IPS-20b (cell line): ENCODE results near the gene SLC5A6.

ENCODE experiments used
- H3K27ac ChIP-seq: one replicate; pipeline ENCODE4 v1.5.1; 2013; ENCODE audit warnings: low read length
- H3K27me3 ChIP-seq: 2 replicates; pipeline ENCODE4 v1.6.1; 2013; ENCODE audit warnings: mild to moderate bottlenecking, low read length, inconsistent platforms; ENCODE audit not compliant: insufficient read depth
- H3K36me3 ChIP-seq: 2 replicates; pipeline ENCODE4 v1.6.1; 2013; ENCODE audit warnings: low read depth, mild to moderate bottlenecking, inconsistent platforms, low read length, moderate library complexity; ENCODE audit not compliant: insufficient read depth
- H3K4me1 ChIP-seq: 2 replicates; pipeline ENCODE4 v1.6.1; 2013; ENCODE audit warnings: mild to moderate bottlenecking, control low read depth, inconsistent platforms, low read length, moderate library complexity; ENCODE audit not compliant: insufficient read depth
- H3K4me3 ChIP-seq: 2 replicates; pipeline ENCODE4 v1.5.1; 2013; ENCODE audit warnings: mild to moderate bottlenecking, low read length, inconsistent platforms
- H3K9ac ChIP-seq: 2 replicates; pipeline ENCODE4 v1.6.1; 2013; ENCODE audit warnings: low read depth, mild to moderate bottlenecking, inconsistent platforms, low read length, moderate library complexity
- H3K9me3 ChIP-seq: 2 replicates; pipeline ENCODE4 v1.6.1; 2013; ENCODE audit warnings: mild to moderate bottlenecking, low read depth, low read length, inconsistent platforms; ENCODE audit not compliant: insufficient read depth

SLC5A6 gene

DNA sequence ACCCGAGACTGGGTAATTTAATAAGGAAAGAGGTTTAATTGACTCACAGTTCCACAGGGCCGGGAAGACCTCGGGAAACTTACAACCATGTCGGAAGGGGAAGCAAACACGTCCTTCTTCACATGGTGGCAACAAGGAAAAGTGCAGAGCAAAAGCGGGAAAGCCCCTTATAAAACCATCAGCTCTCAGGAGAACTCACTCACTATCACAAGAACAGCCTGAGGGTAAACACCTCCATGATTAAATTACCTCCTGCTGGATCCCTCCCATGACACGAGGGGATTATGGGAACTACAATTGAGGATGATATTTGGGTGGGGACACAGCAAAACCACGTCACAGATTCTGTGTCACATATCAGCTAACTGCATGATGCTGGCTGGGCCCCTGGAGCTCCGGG lies 51.9 kb downstream of the SLC5A6 start:
- Histone ChIP-seq H3K27ac (no peak overlapping the region), H3K4me1 (no peaks in the 10 kb centered on the region; the same call in 1 of the 2 replicates), H3K36me3 (no peaks in the 10 kb centered on the region), H3K27me3 (no peaks in the 10 kb centered on the region), H3K4me3 (no peak overlapping the region), H3K9me3 (peaks cover 3% of the 10 kb centered on the region; the same call in 1 of the 2 replicates), H3K9ac (no peak overlapping the region)

DNA sequence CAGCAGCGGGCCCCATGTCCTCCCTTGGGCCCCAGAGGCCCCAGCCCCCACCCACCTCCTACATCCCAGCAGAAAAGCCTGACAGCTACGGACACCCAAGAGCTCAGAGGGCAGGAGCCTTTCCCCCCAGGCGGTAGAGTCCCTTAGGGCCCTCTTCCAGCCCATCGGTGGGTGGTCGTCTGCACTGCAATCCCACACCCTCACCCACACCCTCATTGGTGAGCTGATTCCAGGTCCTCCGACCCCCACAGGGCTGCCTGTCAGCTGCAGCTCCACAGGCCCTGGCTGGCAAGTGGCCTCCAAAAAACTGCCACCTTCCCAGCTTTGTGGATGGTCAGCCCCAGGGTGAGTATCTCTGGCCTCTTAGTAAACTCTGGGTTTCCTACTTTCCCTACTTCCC lies 52.8 kb downstream of the SLC5A6 start:
- no peaks in the 10 kb centered on the region for H3K4me1 ChIP-seq

DNA sequence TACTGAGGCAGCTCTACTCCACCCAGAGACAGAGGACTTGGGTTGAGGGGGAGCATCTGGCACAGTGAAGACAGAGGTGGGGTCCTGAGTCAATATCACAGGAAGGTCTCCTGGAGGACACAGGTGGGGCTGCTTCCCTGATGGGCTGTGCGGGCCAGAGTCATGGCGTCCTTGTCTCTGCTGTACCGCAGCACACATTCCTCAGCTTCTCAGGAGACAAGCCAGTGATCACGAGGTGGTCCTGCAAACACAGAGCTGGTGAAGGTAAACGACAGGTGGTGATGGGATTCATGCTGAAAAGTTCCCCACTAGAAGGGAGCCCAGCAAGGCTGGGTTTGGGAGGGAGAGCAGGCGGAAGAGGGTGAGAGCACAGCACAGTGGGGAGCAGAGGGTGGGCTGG lies 53.6 kb downstream of the SLC5A6 start:
- Histone ChIP-seq H3K4me3 (no peak overlapping the region), H3K4me1 (no peaks in the 10 kb centered on the region), H3K9me3 (no peaks in the 10 kb centered on the region), H3K9ac (no peak overlapping the region), H3K36me3 (no peaks in the 10 kb centered on the region), H3K27ac (no peak overlapping the region), H3K27me3 (no peaks in the 10 kb centered on the region)

More for the DNA sequence above, 52.8 kb downstream of the SLC5A6 start:
- no peaks in the 10 kb centered on the region for H3K36me3 ChIP-seq
- H3K9ac ChIP-seq: no peak overlapping the region
- H3K4me3 ChIP-seq: no peak overlapping the region
- H3K27me3 ChIP-seq: no peaks in the 10 kb centered on the region
- no peaks in the 10 kb centered on the region for H3K9me3 ChIP-seq
- H3K27ac ChIP-seq: no peak overlapping the region

DNA sequence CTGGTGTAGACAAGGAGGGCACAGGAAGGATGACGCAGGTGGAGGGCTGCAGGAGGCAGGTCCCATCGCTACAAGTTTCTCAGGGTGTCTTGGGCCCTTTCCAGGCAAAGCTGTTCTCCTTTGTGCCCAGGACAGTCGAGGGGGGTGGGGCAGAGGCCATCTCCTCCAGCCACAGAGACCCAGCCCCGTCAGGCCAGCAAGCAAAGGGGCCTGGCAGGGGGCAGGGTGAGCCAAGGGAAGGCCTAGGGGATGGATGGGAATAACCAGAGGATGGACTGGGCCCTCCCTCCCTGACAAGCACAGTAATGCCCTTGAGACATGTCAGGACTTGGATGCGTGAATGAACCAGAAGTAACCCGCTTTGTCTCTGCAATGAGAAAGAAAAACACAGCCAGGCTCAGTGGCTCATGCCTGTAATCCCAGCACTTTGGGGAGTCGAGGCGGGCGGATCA lies 57.0 kb downstream of the SLC5A6 start:
- no peaks in the 10 kb centered on the region for H3K4me1 ChIP-seq
- H3K4me3 ChIP-seq: no peak overlapping the region
- H3K27ac ChIP-seq: no peak overlapping the region
- no peak overlapping the region for H3K9ac ChIP-seq
- H3K9me3 ChIP-seq: no peaks in the 10 kb centered on the region
- no peaks in the 10 kb centered on the region for H3K36me3 ChIP-seq
- no peaks in the 10 kb centered on the region for H3K27me3 ChIP-seq

DNA sequence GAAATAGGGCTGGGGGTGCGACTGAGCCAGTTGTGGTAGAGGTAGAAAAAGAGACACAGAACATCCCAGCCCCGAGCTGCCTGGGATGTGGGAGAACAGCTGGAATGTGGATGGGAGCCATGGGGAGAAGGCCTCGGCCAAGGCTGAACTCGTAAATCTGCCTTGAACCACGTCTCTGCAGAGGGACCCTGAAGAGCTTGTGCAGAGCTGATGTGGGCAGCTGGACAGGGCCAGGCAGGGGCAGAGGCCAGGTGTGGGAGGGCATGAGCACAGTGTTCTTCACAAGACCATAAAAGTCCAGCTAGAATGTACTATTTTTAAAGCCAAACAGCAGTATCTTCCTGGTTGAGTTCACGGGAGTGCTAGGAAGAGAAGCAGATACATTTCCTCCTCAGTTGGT lies 57.6 kb downstream of the SLC5A6 start:
- Histone ChIP-seq H3K27me3 (no peaks in the 10 kb centered on the region), H3K9ac (no peak overlapping the region), H3K4me3 (no peak overlapping the region), H3K27ac (no peak overlapping the region), H3K4me1 (no peaks in the 10 kb centered on the region), H3K9me3 (no peaks in the 10 kb centered on the region), H3K36me3 (no peaks in the 10 kb centered on the region)

DNA sequence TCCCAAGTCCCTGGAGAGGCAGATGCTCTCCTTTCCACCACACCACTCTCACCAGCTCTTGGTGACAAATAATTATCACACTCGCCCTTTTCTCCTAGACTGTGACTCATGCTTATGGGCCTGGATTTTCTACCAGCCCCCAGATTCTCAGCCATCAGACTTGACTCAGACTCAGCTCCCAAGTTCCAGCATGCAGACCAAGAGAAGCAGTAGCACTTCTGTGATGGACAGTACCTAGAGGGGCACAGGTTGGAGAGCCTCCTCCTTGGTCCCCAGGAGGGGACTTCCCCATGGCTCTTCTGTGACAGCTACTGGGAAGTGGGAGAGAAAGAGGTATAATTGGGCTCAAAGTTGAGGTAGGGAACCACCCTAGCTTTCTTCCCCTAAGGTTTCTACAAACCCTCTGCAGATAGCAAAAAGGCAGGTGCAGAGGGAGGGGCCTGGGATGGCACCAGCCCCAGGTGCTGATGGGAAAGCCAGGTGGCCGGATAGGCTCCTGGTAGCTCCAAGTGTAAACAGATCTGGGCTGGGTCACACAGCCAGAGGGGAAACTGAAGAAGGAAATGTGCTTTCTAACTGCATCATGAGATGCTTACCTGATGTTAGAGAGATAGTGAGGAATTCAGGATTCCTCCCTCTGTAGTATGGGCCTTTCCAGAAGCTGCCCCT lies 59.1 kb downstream of the SLC5A6 start:
- H3K9ac ChIP-seq: no peak overlapping the region
- no peak overlapping the region for H3K4me3 ChIP-seq
- H3K27me3 ChIP-seq: no peaks in the 10 kb centered on the region
- H3K9me3 ChIP-seq: no peaks in the 10 kb centered on the region
- no peaks in the 10 kb centered on the region for H3K36me3 ChIP-seq
- H3K4me1 ChIP-seq: no peaks in the 10 kb centered on the region
- no peak overlapping the region for H3K27ac ChIP-seq

DNA sequence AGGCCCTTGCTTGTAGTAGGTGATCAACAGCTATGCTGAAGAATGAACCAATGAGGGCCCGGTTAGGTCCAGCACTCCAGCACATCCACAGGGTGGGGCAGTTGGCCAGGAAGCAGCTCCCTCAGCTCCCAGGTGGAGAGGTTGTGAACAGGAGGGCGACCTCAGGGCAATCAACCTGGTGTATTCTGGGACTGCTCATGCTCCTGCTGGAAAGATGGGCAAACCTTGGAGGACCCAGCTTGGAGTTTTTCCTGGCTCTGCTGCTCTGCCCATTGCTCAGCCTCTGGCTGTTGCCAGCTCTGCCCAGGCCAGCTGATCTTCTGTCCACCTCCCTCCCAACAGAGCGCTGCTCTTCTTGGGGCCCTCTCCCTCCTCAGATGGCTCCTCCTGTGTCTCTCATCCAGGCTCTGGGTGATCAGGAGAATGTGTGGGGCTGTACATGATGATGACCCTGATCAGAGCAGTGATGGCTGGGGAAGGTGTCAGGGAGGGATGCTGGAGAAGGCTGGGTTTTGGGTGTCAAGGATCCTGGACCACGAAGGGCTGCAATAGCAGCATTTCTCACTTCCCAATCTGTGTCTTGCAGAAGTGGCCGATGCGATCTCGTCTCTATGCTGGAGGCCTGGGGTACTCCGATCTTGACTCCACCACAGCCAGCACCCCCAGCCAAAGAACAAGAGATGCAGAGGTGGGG lies 59.8 kb downstream of the SLC5A6 start:
- H3K9ac ChIP-seq: no peak overlapping the region
- H3K27me3 ChIP-seq: no peaks in the 10 kb centered on the region
- no peaks in the 10 kb centered on the region for H3K4me1 ChIP-seq
- H3K27ac ChIP-seq: no peak overlapping the region
- no peaks in the 10 kb centered on the region for H3K36me3 ChIP-seq
- no peak overlapping the region for H3K4me3 ChIP-seq
- no peaks in the 10 kb centered on the region for H3K9me3 ChIP-seq

DNA sequence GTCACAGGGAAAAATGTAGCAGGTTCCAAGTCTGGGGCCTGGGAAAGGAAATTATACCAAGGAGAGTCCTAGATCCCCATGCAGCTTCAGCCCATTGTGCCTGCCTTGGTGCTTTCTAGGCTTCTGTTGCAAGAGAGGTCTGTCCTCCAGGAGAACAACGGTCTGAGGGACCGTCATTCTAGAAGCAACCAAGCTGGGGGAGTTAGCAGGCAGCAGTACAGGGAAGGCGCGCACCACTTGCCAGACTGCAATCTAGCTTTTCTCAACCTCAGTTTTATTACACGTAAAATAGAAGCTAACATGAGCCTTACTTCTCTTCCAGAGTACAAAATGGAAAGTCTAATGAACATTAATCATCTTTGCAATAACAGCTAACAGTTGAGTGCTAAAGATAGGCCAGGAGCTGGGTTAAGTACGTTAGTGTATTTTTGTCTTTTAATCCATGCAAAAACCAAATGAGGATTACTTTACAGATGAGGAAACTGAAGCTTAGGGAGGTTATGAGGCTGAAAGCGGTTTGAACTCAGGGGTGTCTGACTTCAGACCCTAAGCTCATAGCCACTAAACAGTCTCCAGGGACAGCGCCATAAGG lies 61.3 kb downstream of the SLC5A6 start:
- H3K4me3 ChIP-seq: no peak overlapping the region
- H3K36me3 ChIP-seq: no peaks in the 10 kb centered on the region
- H3K27ac ChIP-seq: no peak overlapping the region

More for the DNA sequence above, 61.3 kb downstream of the SLC5A6 start:
- H3K27me3 ChIP-seq: no peaks in the 10 kb centered on the region
- no peak overlapping the region for H3K9ac ChIP-seq
- no peaks in the 10 kb centered on the region for H3K9me3 ChIP-seq
- no peaks in the 10 kb centered on the region for H3K4me1 ChIP-seq
